HG02852 (cell line): ENCODE data around the gene RBKS.
"Not testable (repeated sequence)": the region's sequence is repeated elsewhere in the genome, so short reads cannot be mapped to it uniquely, and the experiment has no call there.

Experiments
- ATAC-seq: cut with Tn5 transposase; IDR thresholded peaks from one replicate; pipeline ENCODE4 v1.9.1; 2021; ENCODE audit warnings: mild to moderate bottlenecking, moderate library complexity; ENCODE audit not compliant: unreplicated experiment

The RBKS gene

DNA sequence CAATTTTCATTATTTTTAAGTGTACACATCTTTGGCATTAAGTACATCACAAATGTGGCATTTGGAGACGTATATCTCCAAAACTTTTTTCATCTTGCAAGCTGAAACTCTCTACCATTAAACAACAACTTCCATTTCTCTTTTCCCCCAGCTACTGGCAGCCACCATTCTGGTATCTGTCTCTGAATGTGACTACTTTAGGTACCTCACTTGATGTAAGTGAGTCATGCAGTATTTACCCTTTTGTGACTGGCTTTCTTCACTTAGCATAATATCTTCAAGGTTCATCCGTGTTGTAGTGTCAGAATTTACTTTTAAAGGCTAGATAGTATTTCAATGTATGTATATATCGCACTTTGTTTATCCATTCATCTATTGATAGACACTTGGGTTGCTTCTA lies 17.4 kb upstream of the RBKS start:
- ATAC-seq = no peak

- ATAC-seq = no peak
These were observed 15.9 kb upstream of the RBKS start for GRCh38 chr2:27906074-27906473.

- no peak for ATAC-seq
These were observed 14.1 kb upstream of the RBKS start for GRCh38 chr2:27904405-27904665.

GRCh38 chr2:27903649-27904404 lies 13.6 kb upstream of the RBKS start:
- no peak for ATAC-seq

GRCh38 chr2:27903018-27903417 lies 12.8 kb upstream of the RBKS start:
- no peak for ATAC-seq

GRCh38 chr2:27902098-27902497 lies 11.9 kb upstream of the RBKS start:
- ATAC-seq = no peak

DNA sequence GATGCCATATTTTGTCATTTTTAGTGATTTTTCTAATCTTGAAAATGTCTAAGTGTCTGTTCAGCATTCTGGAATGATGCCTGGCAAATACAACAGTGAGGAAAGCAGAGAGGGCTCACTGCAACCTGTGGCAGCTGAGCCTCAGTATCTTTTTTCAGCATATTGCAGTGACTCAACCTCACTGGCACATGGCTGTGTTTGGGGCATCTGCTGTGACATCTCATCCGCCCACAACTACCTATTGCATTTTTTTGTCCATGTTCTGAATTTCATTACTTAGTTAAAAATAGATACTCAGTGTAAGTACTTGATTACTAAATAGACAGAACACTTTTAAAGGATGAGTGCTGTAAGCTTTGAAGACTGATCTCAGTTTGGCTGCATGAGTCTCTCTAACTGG lies 11.0 kb upstream of the RBKS start:
- no peak for ATAC-seq

GRCh38 chr2:27897717-27898116 lies 7.5 kb upstream of the RBKS start:
- no peak for ATAC-seq

GRCh38 chr2:27893006-27893405 lies 2.8 kb upstream of the RBKS start:
- ATAC-seq = no peak

DNA sequence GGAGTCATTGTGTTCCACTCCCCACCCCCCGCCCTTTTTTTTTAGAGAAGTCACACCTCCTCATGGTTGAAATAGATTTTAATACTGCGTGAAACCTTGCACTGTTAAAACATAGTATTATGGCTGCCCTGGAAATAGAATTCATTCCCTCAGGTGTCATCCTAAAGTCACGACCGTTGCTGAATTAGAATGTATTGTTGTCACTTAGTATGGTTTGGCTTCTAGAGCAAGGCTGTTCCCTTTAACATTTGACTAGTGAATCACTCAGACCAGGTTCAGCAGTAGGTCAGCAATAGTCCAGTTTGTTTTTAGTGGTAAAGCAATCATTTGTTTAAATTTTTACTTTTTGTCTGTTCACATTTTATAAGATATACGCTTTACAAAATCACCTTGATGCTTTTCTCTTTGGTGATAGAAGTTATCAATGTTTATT lies 1.5 kb upstream of the RBKS start:
- no peak for ATAC-seq

DNA sequence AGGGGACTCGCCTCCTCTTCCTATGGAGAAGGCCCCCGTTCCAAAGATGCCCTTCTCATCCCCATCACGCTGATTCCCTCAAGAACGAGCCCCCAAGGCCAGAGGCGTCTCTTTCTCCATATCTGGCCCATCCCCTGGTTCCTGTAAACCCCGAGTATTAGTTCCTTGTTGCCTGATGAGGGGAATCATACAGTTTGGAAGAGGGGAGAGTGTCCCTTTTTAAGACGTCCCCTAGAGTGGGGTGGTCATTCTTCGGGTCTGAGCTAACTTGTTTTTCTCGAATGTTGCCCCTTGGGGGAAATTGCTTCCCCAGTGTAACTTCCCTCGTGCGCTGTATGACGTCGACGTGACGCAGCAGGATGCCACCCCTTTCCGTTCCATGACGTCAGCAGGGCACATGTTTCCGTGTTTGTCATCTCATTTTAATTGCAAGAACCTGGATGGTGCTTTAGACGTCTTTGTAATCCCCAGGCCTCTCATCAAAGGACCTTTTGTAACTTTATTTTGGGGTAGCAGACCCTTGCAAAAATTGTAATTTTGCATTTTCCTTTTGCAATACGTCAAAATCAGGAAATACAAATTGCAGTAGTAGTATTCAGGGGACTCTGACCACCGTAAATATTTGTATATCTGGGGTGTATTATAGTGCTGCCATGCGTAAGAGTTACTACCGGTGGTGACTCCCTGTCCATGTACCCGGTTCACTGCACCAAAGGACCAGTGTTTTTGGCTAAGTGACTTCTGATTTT lies 911 bp upstream of the RBKS start:
- peak; percentile 30 for ATAC-seq

- ATAC-seq = no peak
These were observed 427 bp downstream of the RBKS start for GRCh38 chr2:27889774-27890145.

- ATAC-seq = no peak
These were observed 1.4 kb downstream of the RBKS start for GRCh38 chr2:27888790-27889189.

DNA sequence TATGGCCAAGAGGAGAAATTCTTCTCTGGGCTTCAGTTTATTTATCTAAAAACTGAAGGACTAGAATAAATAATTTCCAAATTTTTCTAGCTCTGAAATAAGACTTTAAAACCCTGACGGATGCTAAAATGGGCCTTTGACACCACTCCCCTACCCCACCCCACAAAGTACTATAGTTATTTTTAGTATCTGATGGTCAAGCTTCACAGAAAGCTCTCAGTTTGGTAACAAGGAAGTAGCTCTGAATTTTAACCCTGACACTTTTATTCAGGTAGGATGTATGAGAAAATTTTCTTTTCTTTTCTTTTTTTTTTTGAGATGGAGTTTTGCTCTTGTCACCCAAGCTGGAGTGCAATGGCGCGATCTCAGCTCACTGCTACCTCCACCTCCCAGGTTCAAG lies 2.4 kb downstream of the RBKS start:
- ATAC-seq = no peak

- ATAC-seq = no peak
These were observed 3.1 kb downstream of the RBKS start for GRCh38 chr2:27887111-27887510.

DNA sequence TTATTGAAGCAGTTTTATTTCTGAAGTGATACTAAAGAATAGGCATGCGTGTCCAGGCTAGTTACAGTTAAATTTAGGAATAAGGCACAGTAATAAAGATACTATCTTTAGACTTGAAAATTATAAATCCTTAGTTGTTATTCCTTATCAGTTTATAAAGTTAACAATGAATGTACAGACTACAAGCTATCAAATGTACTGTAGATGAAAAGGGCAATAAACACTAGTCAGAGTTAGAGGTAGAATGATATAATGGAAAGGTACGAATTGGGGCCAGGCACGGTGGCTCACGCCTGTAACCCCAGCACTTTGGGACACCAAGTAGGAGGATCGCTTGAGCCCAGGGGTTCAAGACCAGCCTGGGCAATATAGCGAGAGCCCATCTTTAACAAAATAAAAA lies 3.9 kb downstream of the RBKS start:
- ATAC-seq = no peak

GRCh38 chr2:27885661-27886060 lies 4.5 kb downstream of the RBKS start:
- no peak for ATAC-seq

GRCh38 chr2:27885234-27885633 lies 5.0 kb downstream of the RBKS start:
- ATAC-seq = no peak

GRCh38 chr2:27884601-27885000 lies 5.6 kb downstream of the RBKS start:
- no peak for ATAC-seq

DNA sequence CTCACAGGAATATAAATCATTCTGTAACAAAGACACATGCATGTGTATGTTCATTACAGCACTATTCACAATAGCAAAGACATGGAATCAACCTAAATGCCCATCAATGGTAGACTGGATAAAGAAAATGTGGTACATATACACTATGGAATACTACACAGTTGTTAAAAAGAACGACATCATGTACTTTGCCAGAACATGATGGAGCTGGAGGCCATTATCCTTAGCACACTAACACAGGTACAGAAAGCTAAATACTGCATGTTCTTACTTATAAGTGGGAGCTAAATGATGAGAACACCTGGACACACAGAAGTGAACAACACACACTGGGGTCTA lies 7.6 kb downstream of the RBKS start:
- ATAC-seq = not testable (repeated sequence)

DNA sequence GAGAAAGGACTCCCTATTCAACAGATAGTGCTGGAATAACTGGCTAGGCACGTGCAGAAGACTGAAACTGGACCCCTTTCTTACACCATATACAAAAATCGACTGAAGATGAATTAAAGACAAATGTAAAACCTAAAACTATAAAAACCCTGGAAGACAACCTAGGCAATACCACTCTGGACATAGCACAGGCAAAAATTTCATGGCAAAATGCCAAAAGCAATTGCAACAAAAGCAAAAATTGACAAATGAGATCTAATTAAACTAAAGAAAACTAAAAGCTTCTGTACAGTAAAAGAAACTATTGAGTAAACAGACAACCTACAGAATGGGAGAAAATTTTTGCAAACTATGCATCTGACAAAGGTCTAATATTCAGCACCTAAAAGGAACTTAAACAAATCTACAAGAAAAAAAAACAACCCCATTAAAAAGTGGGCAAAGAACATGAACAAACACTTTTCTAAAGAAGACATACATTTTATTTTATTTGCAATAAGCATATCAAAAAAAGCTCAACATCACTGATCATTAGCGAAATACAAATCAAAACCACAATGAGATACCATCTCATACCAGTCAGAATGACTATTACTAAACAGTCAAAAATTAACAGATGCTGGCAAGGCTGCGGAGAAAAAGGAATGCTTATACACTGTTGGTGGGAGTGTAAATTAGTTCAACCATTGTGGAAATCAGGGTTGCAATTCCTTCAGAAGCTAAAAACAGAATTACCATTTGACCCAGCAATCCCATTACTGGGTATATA lies 8.2 kb downstream of the RBKS start:
- ATAC-seq = not testable (repeated sequence)

DNA sequence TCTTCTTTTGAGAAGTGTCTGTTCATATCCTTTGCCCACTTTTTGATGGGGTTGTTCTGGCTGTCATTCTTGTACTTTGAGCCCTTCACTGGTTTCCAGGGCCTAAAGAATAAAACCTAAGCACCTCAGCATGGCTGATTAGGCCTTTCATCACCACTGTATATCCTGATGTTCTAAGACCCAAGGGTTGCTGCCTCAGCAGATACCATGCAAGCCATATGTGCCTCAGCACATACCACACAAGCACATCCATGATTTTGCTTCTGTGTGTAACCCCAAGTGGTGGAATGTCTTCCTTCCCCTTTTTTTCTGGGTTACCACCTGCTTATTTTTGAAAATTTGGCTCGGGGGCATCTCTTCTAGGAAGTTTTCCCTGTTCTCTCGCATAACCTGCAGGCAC lies 11.4 kb downstream of the RBKS start:
- ATAC-seq = no peak
